Ureter (tissue), 1 donor: ENCODE results near the gene SEPTIN2. TPM values are rescaled to one million over a fixed set of nuclear protein-coding genes. Genes with fewer than 3 reads are reported as not detected.
"Not testable (repeated sequence)": the region's sequence is repeated elsewhere in the genome, so short reads cannot be mapped to it uniquely, and the experiment has no call there.

Experiments
- DNase-seq: peaks from one replicate; pipeline ENCODE4 v3.0.0-alpha.2; 2020; ENCODE audit warnings: low spot score
- total RNA-seq: library from RNA; stranded (reverse); gene quantifications from one replicate; pipeline ENCODE4 v1.2.4, GENCODE V29; 2023
- donor health status: DM: yes; HTN: yes; CAD: no.

The SEPTIN2 gene
- total RNA-seq, 1 donor from 2014 or later, result 480 TPM

- DNase-seq, result no peak
These were observed 35.3 kb downstream of the SEPTIN2 start for GRCh38 chr2:241350878-241351639.

DNA sequence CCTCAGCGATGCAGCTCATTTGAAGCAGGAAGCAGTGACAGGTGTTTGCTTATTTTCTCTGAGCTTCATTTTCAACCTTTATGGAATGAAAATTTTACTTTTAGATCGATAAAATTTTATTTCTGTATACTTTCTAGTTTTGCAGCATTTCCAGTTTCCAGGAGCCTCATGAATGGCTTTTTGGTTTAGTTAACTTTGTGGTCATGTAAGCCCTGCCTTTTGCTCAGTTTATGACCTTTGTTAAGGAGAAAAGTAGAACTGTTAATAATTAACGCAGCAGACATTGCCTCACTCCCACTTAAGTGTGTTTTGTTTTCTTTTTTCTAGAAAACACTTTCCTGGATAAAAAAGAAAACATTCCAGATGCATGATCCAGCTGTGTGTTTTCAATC lies 35.9 kb downstream of the SEPTIN2 start:
- DNase-seq, result no peak

DNA sequence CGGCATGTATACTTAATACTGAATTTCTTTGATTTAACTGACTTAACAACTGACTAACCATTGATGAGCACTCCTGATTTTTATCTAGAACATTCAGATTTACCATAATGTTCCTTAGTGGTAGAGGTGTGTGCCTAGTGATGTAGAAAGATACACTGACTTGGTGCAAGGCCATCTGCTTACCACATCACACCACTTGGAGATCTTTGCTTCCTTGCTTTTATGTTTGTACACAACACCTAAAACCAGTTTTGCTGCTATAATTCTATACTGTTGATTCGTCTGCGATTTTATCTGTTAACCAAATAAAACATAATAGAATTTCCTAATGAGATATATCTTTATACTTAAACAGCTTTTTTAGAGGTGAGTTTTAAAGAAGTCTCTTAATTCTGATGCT lies 36.5 kb downstream of the SEPTIN2 start:
- no peak for DNase-seq

- DNase-seq, result peak; percentile 90
These were observed 39.2 kb downstream of the SEPTIN2 start for GRCh38 chr2:241354668-241355658.

DNA sequence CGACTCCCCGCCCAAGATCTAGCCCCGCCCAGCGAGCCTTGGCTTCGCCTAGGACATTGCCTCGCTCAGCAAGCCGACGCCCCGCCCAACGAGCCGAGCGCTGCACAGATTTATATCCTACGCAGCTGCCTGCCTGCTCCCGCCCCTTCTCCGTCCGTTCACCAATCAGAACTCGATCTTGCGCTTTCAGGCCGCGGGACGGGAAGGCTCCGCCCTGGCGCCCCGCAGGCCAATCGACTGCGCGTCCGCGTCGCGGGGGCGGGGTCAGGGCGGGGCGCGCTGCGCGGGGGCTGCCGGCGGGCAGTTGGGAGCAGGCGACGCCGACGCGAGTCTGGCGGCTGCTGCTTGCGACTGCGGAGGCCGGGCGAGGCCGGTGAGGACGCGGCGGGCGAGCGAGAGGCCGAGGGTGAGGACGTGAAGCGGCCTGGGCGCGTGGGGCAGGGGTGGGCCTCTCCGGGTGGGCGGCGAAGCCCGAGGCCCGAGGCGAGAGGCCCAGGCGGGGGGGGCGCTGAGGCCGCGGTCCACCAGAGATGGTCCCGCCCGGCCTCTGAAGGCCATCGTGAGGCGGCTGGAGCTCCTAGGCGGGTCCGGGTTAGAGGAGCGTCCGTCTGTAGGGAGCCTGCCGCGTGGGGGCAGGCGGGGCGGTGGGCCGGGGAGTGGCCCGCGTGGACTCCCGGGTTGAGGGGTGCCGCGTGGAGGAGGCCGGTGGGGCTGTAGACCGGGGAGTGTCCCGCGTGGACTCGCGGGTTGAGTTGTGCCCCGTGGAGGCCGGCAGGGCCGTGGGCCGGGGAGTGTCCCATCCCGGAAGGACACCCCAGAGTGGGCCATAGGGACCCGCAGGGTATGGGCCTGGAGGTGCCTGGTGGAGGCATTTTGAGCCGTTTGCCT lies 40.5 kb downstream of the SEPTIN2 start, which contains the start of gene FARP2:
Gene FARP2 (plus strand): TSS at position 303 of the 888 bp plus-strand sequence. CDS start 16,823 bp downstream, outside the sequence.
- DNase-seq, result peak; percentile 100

DNA sequence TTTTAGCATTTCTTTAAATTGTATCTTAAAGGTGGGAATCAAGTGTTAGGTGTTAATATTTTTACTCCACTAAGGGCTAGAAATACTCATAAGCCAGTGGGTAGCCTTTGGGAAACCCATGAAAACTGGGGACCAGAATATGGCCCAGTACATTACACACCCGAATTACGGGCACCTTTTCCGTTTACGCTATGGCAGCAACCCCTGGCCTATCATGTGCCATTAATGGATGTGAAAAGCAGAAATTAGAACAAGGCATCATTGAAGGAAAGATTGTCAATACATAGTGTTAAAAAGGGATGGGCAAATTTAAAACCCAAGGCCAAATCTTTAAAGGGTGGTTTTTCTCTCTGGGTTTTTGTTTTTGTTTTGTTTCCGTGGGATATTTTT lies 41.1 kb downstream of the SEPTIN2 start:
- no peak for DNase-seq

- DNase-seq, result no peak
These were observed 41.8 kb downstream of the SEPTIN2 start for GRCh38 chr2:241357531-241357930.

GRCh38 chr2:241358470-241358869 lies 42.7 kb downstream of the SEPTIN2 start:
- DNase-seq, result no peak

DNA sequence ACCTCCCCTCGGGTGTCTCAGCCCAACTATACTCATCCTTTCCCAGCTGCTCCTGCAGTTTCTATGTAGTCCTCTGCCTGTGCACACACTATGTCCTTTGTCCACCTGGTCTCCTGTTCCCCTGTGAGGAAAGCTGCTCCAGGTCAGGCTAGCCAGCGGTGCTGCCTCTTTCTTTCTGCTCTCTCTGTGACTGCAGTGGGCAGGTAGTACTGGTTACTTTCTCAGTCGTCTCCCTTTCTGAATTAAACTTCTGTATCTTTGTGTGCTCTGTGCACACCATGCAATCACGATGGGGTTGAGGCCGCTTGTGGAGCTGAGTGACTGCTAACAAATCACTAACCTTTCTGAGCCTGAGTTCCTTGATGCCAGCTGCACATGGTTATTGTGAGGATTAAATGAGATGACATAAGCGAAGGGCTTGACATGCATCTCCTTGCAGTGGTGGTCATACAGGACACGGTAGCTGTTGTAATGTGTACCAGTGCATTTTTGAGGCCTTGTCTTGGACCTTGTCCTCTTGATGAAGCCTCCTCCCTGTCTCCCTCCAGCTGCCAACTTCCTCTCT lies 43.8 kb downstream of the SEPTIN2 start:
- DNase-seq, result no peak

DNA sequence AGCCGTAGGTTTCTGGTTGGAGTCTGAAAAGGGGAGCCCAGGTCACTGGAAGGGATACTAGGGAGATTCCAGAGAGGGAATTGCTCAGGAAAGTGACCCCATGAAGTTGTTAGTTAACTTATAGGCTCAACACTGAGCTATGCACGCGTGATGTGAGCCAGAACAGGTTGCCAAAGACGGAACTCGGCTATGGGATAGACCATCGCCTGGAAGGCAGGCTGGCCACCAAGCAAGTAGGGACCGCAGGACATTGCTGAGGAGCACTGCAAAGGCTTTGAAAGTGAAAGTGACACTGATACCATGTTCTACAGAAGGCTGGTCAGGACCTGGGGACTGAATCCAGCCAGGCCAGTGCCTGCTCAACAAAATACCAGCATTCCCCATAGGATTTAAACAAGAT lies 47.7 kb downstream of the SEPTIN2 start:
- DNase-seq, result no peak

- no peak for DNase-seq
These were observed 49.1 kb downstream of the SEPTIN2 start for GRCh38 chr2:241364781-241365180.

GRCh38 chr2:241366678-241367077 lies 51.0 kb downstream of the SEPTIN2 start:
- DNase-seq, result no peak

DNA sequence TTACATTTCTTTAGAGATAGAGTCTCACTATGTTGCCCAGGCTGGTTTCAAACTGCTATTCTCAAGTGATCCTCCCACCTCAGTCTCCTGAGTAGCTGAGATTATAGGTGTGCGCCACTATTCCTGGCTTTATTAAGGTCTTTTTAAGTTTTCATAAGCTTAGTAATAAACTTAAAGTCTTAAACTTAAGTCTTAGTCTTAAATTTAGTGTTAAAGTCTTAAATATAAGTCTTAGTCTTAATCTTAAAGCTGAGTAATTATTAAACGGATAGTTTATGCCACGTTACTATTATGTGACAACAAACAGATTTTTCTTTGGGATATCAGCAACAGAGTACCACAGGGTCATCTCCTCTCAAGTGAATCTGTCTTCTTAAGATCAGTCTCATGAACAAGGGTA lies 52.9 kb downstream of the SEPTIN2 start:
- DNase-seq, result no peak

DNA sequence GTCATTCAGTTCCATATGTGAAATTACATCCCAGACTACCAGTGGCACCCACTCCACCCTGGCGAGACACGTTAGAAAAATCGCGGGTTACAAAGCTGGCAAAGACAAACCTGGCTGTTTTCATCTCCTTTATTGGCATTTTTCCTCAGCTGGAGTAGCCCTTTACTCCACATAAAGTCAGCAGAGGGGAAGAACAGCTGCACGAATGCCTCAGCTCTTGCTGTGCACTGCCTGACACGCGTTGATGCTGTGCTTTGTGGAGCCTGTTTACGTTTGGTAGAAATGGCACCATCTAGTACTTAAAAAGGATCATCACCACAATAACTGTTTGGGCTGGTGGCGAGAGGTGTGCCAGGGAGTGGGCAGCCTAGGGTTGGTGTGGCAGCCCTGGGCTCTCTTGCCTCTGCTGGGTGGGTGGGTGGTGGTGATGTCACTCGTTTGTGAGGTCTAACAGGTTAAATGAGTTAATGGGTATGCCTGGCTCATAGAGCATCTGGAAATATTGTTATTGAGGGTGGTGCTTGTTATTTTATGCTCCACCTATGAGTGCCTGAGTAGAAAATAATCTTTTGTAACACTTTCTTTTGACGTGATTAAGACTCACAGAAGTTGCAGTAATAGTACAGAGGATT lies 56.8 kb downstream of the SEPTIN2 start:
- DNase-seq, result no peak

DNA sequence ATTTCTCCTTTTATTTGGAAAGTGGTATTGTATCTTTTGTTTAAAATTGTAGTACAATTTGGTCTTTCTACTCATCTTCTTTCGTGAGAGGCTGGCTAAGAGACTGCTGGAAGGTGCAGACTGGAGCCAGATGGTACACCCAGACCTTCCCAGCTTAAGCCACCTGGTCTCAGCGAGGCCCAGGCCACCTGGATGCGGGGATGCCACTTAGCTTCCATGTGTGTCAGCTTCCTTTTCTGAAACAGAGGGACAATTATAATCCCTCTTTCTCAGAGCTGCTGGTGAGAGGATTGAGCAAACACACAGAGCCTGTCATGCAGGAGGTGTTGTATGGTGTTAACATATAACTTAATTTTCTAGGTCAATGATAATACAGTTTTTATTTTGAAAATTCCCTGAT lies 57.7 kb downstream of the SEPTIN2 start:
- DNase-seq, result no peak

- DNase-seq, result not testable (repeated sequence)
These were observed 58.2 kb downstream of the SEPTIN2 start for GRCh38 chr2:241373906-241374305.

DNA sequence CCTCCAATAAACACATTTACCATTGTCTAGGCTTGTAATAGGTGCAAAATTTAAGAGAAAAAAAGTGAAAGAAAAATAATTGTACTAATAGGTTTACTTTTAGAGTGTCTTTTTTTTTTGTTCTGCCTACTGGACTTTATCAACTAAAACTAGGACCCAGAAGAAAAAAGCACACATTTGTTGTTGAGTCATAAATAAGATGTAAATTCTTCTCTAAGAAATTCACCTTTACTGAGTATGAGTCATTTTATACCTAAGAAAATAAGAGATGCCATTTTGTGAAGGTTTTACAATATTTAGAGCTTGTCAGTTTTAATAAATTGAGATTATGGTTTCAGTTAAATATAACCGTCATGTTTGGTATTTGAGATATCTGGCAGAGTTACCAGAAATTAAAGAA lies 59.6 kb downstream of the SEPTIN2 start:
- no peak for DNase-seq

- no peak for DNase-seq
These were observed 61.1 kb downstream of the SEPTIN2 start for GRCh38 chr2:241376808-241377207.

GRCh38 chr2:241378816-241379215 lies 63.1 kb downstream of the SEPTIN2 start:
- DNase-seq, result no peak
